HG03175 (cell line): Measurements from ENCODE around the gene FAM120B.
A peak's percentile ranks its signal among the peaks of the same experiment; 100 is the strongest.

Experiments used
- ATAC-seq: cut with Tn5 transposase; IDR thresholded peaks from one replicate; pipeline ENCODE4 v1.9.1; 2021; ENCODE audit warnings: mild to moderate bottlenecking, moderate library complexity; ENCODE audit not compliant: unreplicated experiment

Gene FAM120B

GRCh38 chr6:170416959-170417606, 110.5 kb downstream of the FAM120B start:
- no peak for ATAC-seq

- ATAC-seq = no peak
Observed at GRCh38 chr6:170417881-170418280, 111.3 kb downstream of the FAM120B start.

- ATAC-seq = no peak
Observed at GRCh38 chr6:170420283-170420682, 113.7 kb downstream of the FAM120B start.

GRCh38 chr6:170420791-170421776, 114.5 kb downstream of the FAM120B start:
- ATAC-seq = no peak

- no peak for ATAC-seq
Observed at GRCh38 chr6:170421921-170422320, 115.4 kb downstream of the FAM120B start.

GRCh38 chr6:170423030-170423429, 116.5 kb downstream of the FAM120B start:
- no peak for ATAC-seq

- ATAC-seq = no peak
Observed at GRCh38 chr6:170423814-170424603, 117.5 kb downstream of the FAM120B start.

- no peak for ATAC-seq
Observed at GRCh38 chr6:170424604-170425126, 118.1 kb downstream of the FAM120B start.

- no peak for ATAC-seq
Observed at GRCh38 chr6:170429450-170429849, 122.9 kb downstream of the FAM120B start.

- ATAC-seq = no peak
Observed at GRCh38 chr6:170433163-170434116, 126.9 kb downstream of the FAM120B start.

GRCh38 chr6:170434117-170434820, 127.7 kb downstream of the FAM120B start:
- no peak for ATAC-seq

- no peak for ATAC-seq
Observed at GRCh38 chr6:170434821-170435155, 128.2 kb downstream of the FAM120B start.

- no peak for ATAC-seq
Observed at GRCh38 chr6:170435766-170436165, 129.2 kb downstream of the FAM120B start.

GRCh38 chr6:170436209-170436809, 129.8 kb downstream of the FAM120B start:
- no peak for ATAC-seq

GRCh38 chr6:170437719-170438401, 131.3 kb downstream of the FAM120B start:
- no peak for ATAC-seq

GRCh38 chr6:170438402-170438753, 131.8 kb downstream of the FAM120B start:
- ATAC-seq = peak; percentile 94

- no peak for ATAC-seq
Observed at GRCh38 chr6:170438861-170439260, 132.3 kb downstream of the FAM120B start.
